ENCODE results near the gene SLC19A1. TPM values are rescaled to one million over a fixed set of nuclear protein-coding genes. Genes with fewer than 3 reads are reported as not detected.

Gene SLC19A1
- total RNA-seq, 1 donor from 2014 or later = 36.8 TPM

- no peak for DNase-seq (ENCODE audit: low spot score in 2 of 2, unreplicated experiment in 2 of 2)
- Mint-ChIP-seq H3K9me3 (peaks cover 16% of the 10 kb centered on the region), H3K4me3 (no peak overlapping the region), H3K27me3 (ENCODE audit: low read depth) (peaks cover 14% of the 10 kb centered on the region), H3K27ac (no peak overlapping the region), H3K36me3 (no peaks in the 10 kb centered on the region), H3K4me1 (no peaks in the 10 kb centered on the region)
- no peak for TF ChIP-seq CTCF (IDR thresholded peaks at IDR 0.05; ENCODE audit: unreplicated experiment)
Measured at GRCh38 chr21:45579383-45580180, 37.3 kb upstream of the SLC19A1 start.

DNA sequence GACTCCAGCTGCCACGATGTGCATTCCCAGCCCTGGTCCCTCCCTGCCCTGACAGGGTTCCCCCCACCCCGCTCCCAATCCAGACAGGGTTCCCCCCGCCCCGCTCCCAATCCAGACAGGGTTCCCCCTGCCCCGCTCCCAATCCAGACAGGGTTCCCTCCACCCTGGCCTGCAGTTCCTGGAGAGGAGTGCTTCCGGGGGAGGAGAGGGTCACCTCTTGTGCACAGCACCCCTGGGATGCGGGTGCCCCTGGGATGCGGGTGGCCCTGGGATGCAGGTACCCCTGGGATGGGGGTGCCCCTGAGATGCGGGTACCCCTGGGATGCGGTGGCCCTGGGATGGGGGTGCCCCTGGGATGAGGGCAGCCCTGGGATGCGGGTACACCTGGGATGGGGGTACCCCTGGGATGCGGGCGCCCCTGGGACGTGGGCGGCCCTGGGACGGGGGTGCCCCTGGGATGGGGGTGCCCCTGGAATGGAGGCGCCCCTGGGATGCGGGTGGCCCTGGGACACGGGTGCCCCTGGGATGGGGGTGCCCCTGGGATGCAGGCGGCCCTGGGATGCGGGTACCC is 36.7 kb upstream of the SLC19A1 start:
- no peak for TF ChIP-seq CTCF (IDR thresholded peaks at IDR 0.05; ENCODE audit: unreplicated experiment)
- Mint-ChIP-seq H3K4me3 (no peak overlapping the region), H3K4me1 (no peaks in the 10 kb centered on the region), H3K27me3 (ENCODE audit: low read depth) (peaks cover 14% of the 10 kb centered on the region), H3K27ac (no peak overlapping the region), H3K9me3 (peaks cover 10% of the 10 kb centered on the region), H3K36me3 (no peaks in the 10 kb centered on the region)
- no peak for DNase-seq (ENCODE audit: low spot score in 2 of 2, unreplicated experiment in 2 of 2)

GRCh38 chr21:45578176-45578801 is 36.0 kb upstream of the SLC19A1 start:
- Mint-ChIP-seq H3K27me3 (ENCODE audit: low read depth) (peaks cover 13% of the 10 kb centered on the region), H3K4me3 (no peak overlapping the region), H3K27ac (no peak overlapping the region), H3K36me3 (no peaks in the 10 kb centered on the region), H3K9me3 (peaks cover 6% of the 10 kb centered on the region), H3K4me1 (no peaks in the 10 kb centered on the region)
- no peak for TF ChIP-seq CTCF (IDR thresholded peaks at IDR 0.05; ENCODE audit: unreplicated experiment)
- DNase-seq (ENCODE audit: low spot score in 2 of 2, unreplicated experiment in 2 of 2) = peak in 1 of 2 experiments; percentile 37

- no peak overlapping the region for H3K4me3 Mint-ChIP-seq
- no peak overlapping the region for H3K27ac Mint-ChIP-seq
- no peak for TF ChIP-seq CTCF (IDR thresholded peaks at IDR 0.05; ENCODE audit: unreplicated experiment)
- peaks cover 9% of the 10 kb centered on the region for H3K27me3 Mint-ChIP-seq (ENCODE audit: low read depth)
- H3K4me1 Mint-ChIP-seq = no peaks in the 10 kb centered on the region
- H3K9me3 Mint-ChIP-seq = peaks cover under 1% of the 10 kb centered on the region
- H3K36me3 Mint-ChIP-seq = no peaks in the 10 kb centered on the region
- DNase-seq (ENCODE audit: low spot score in 2 of 2, unreplicated experiment in 2 of 2) = peak in 1 of 2 experiments; percentile 28
Measured at GRCh38 chr21:45577801-45578175, 35.5 kb upstream of the SLC19A1 start.

DNA sequence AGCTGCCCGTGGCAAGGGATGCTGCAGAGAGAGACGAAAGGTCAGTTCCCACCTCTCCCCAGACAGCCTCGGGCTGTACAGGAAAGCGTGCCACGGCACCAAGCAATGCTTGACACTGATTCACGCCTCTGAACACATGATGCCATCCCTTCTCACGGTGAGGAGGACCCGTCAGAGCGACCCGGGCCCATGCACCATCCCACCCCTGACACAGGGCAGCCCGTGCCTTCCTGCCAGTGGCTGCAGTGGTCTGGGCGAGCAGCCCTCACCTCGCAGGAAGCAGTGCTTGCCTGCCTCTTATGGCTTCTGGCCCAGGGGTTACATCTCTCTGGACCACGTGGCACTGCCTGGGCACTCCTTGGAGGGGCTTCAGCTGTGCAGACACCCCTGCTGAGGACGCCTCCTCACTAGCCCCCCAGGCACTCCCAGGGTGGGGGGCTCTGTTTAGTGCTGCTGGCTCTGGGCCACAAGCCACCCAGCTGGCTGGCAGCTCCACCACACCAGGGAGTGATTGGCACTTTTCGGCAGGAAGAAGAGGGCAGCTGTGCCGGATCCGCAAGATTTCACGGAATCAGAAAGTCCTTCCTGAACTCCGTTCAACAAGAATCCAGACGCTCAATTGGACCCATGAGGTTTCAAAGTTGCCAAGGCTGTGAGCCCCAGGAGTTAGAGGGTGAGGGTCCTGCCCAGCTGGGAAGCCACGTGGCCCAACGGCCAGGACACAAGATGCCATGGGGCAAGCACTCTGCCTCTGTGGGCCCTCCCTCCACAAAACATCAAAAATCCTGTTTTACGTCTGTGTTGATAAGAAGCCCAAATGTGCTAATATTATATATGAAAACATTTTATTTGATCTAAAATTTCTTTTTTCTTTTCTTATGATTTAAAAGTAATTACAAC is 34.8 kb upstream of the SLC19A1 start:
- peak in 1 of 2 experiments; percentile 31 for DNase-seq (ENCODE audit: low spot score in 2 of 2, unreplicated experiment in 2 of 2)
- no peak overlapping the region for H3K4me3 Mint-ChIP-seq
- no peaks in the 10 kb centered on the region for H3K4me1 Mint-ChIP-seq
- no peaks in the 10 kb centered on the region for H3K9me3 Mint-ChIP-seq
- TF ChIP-seq CTCF (IDR thresholded peaks at IDR 0.05; ENCODE audit: unreplicated experiment) = no peak
- H3K36me3 Mint-ChIP-seq = no peaks in the 10 kb centered on the region
- peaks cover 8% of the 10 kb centered on the region for H3K27me3 Mint-ChIP-seq (ENCODE audit: low read depth)
- no peak overlapping the region for H3K27ac Mint-ChIP-seq
